Activated CD4-positive, alpha-beta T cell treated with anti-CD3 and anti-CD28 coated beads, Interleukin-2, amount 10 ng/mL, durations not matched to agents 7 days and 5 days (primary cell): Measurements from ENCODE around the gene SLC29A3. TPM values are rescaled to one million over a fixed set of nuclear protein-coding genes. Genes with fewer than 3 reads are reported as not detected.

ENCODE experiments used
- CTCF ChIA-PET: fragments of 350-600 bp; sonication (Branson Sonifier 250); formaldehyde crosslinking; loops from one replicate; lab custom pipeline; 2021; ENCODE audit warnings: antibody characterized with exemption; lab: Charles Lee
- POLR2A ChIA-PET: fragments of 350-600 bp; sonication (Branson Sonifier 250); formaldehyde crosslinking; loops from one replicate; lab custom pipeline; 2021; ENCODE audit warnings: antibody characterized with exemption; lab: Charles Lee
- DNase-seq: peaks from one replicate; pipeline ENCODE4 v3.0.0-alpha.2; 2020
- H3K27ac Mint-ChIP-seq: one replicate; pipeline ENCODE4 v1.8.0; 2021; ENCODE audit warnings: mild to moderate bottlenecking, moderate library complexity, mixed read lengths
- H3K27me3 Mint-ChIP-seq: one replicate; pipeline ENCODE4 v1.8.0; 2021; ENCODE audit warnings: mixed read lengths
- H3K36me3 Mint-ChIP-seq: one replicate; pipeline ENCODE4 v1.8.0; 2021; ENCODE audit warnings: low read depth, mixed read lengths
- H3K4me1 Mint-ChIP-seq: one replicate; pipeline ENCODE4 v1.8.0; 2021; ENCODE audit warnings: mixed read lengths
- H3K4me3 Mint-ChIP-seq: one replicate; pipeline ENCODE4 v1.8.0; 2021; ENCODE audit warnings: mild to moderate bottlenecking, moderate library complexity, mixed read lengths
- H3K9me3 Mint-ChIP-seq: one replicate; pipeline ENCODE4 v1.8.0; 2021; ENCODE audit warnings: mixed read lengths
- total RNA-seq, 2 experiments: library from RNA; stranded (reverse); gene quantifications; one replicate each; pipeline ENCODE4 v1.2.3, GENCODE V29; 2021

The SLC29A3 gene
- total RNA-seq, 2 experiments from 2014 or later: 2.4 to 3.4 TPM

DNA sequence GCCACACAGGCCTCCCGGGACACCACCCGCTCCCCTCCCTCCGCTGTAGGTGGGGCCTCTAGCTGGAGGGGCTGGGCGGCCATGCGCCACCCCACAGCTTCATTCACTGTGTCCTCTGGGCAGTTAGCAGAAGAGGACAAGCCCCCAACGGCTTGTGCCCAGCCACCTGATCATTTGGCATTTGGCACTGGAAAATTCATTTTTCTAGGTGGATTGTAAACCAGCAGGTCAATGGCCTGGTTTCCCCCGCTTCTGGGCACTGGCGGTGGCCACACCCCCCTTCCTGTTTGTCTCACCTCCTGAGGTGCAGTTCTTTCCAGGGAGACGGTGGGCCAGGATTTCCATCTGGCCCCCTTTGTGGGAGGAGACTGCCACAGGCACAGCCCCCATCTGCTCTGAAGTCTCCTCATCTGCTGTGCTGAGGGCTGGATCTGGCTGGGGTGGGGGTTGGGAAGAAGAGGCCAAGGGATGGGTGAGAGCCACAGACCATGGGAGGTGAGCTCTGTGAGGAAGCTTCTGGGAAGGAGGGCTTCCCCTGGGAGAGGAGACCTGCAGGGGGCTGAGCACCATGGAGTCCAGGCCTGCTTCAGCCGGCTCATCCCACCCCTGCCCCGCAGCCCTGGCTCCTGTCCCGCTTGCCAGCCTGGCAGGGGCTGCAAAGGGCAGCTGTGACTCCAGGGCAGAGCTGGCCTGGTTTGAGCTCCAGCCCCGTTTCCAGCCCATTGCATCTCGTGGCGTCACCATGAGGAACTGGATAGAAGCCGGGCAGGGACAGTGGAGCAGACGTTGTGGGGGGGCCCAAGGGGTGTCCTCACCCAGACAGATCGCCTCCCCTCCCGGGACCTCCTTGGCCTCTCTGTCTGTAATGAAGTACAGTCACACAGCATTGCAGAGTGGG, 40.1 kb upstream of the SLC29A3 start:
- POLR2A ChIA-PET: no interaction called here

DNA sequence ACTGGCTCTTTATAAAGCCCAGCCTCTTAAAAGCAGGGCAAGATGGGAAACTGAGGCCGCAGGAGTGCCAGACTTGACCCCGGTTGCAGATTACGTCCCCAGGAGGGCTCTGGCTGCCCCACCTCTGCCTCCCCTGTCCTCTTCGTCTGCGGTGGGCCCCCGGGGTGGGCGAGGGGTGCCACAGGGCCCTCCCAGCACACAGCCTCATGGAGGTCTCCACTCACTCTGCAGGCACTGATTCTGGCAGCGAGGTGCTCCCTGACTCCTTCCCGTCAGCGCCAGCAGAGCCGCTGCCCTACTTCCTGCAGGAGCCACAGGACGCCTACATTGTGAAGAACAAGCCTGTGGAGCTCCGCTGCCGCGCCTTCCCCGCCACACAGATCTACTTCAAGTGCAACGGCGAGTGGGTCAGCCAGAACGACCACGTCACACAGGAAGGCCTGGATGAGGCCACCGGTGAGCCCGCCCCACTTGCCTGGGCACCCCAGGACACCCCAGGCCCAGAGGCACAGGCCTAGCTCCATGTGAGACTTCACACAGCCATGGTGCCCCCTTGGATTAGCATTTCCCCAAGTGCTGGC, 39.4 kb upstream of the SLC29A3 start:
- no peak overlapping the region for H3K27ac Mint-ChIP-seq
- H3K9me3 Mint-ChIP-seq: no peaks in the 10 kb centered on the region
- DNase-seq: no peak
- H3K36me3 Mint-ChIP-seq: no peaks in the 10 kb centered on the region
- no peaks in the 10 kb centered on the region for H3K27me3 Mint-ChIP-seq
- ChIA-PET POLR2A (no interaction called here), CTCF (no interaction called here)
- H3K4me3 Mint-ChIP-seq: no peak overlapping the region
- H3K4me1 Mint-ChIP-seq: no peaks in the 10 kb centered on the region

More for the DNA sequence above, 40.1 kb upstream of the SLC29A3 start:
- no peaks in the 10 kb centered on the region for H3K9me3 Mint-ChIP-seq
- no peak overlapping the region for H3K27ac Mint-ChIP-seq
- CTCF ChIA-PET: no interaction called here
- no peaks in the 10 kb centered on the region for H3K36me3 Mint-ChIP-seq
- H3K4me3 Mint-ChIP-seq: no peak overlapping the region
- no peaks in the 10 kb centered on the region for H3K27me3 Mint-ChIP-seq
- no peaks in the 10 kb centered on the region for H3K4me1 Mint-ChIP-seq
- DNase-seq: no peak

DNA sequence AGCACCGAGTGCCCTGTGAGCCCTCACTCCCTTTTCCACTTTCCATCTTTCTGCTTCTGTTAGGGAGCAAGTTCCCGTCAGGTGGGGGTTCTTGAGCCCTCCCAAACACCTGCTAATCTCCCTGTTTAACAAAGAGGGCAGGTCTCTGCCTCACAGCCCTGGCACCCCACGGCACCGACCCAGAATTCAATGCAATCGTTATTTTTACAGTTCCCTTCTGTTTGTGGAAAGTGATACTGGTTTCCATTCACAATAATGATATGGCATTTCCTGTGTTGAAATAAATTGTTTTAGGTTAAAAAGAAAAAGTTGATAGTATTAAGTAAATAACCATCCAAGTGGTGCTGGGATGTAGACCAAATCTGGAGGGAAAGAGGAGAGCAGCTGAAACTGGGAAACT, 38.8 kb upstream of the SLC29A3 start:
- DNase-seq: no peak
- Mint-ChIP-seq H3K36me3 (no peaks in the 10 kb centered on the region), H3K4me1 (no peaks in the 10 kb centered on the region), H3K4me3 (no peak overlapping the region), H3K9me3 (no peaks in the 10 kb centered on the region), H3K27ac (no peak overlapping the region), H3K27me3 (no peaks in the 10 kb centered on the region)
- POLR2A ChIA-PET: no interaction called here
- CTCF ChIA-PET: no interaction called here

DNA sequence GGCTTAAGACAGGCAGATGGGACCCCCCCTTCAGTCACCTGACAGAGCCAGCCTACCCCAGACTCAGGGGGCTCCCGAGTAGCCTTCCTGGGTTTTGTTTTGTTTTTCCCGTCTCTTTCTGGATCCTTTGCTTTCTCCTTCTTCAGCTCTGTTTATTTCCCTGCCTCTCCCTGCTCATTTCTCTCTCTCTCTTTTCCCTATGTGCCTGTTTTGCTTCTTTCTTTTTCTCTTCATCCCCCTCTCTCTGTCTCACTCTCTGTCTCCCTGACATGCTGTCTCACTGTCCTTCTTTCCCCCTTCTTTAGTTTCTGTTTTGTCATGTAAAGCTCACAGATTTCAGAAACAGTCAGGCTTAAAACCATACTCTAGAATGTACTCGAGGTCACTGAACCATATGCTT, 38.2 kb upstream of the SLC29A3 start:
- no peak for DNase-seq
- CTCF ChIA-PET: no interaction called here
- Mint-ChIP-seq H3K36me3 (no peaks in the 10 kb centered on the region), H3K9me3 (no peaks in the 10 kb centered on the region), H3K27me3 (no peaks in the 10 kb centered on the region), H3K27ac (no peak overlapping the region), H3K4me3 (no peak overlapping the region), H3K4me1 (no peaks in the 10 kb centered on the region)
- POLR2A ChIA-PET: no interaction called here

DNA sequence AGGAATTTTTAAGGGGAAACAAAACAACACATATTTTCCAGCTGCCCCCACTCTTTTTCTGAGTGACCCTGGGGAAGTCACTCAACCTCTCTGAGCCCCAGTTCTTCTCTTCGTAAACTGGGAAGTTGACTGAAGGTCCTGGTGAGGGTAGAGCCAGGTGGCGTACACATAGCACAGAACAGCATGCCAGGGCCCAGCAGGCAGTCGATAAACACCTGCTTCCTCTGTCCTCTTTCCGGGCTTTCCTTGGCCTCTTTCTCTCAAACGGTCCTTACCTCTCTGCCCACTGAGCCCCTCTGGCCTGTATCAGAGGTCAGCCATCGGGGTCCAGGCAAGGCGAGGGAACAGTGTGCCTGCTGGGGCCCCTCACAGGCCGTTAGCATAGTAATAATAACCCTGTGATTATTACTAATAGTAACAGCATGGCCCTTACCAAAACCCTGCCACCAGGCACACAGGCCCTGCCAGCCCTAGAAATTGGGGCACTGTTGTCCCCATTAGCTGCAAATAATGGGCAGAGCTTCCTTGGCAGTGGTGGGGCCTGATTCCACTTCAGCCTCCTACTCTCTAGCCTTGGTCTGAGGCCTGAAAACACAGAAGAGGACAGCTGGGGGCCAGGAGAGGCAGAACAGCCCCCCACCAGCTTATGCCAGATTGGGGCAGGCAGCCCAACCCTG, 37.3 kb upstream of the SLC29A3 start:
- H3K27ac Mint-ChIP-seq: no peak overlapping the region
- ChIA-PET POLR2A (no interaction called here), CTCF (interaction anchor here (0.7 kb wide), 1 partner anchor 8 kb away, joined by 3 read pairs; no protein-coding TSS in a partner anchor)
- no peaks in the 10 kb centered on the region for H3K9me3 Mint-ChIP-seq
- DNase-seq: no peak
- no peaks in the 10 kb centered on the region for H3K4me1 Mint-ChIP-seq
- H3K4me3 Mint-ChIP-seq: no peak overlapping the region
- H3K36me3 Mint-ChIP-seq: no peaks in the 10 kb centered on the region
- no peaks in the 10 kb centered on the region for H3K27me3 Mint-ChIP-seq

DNA sequence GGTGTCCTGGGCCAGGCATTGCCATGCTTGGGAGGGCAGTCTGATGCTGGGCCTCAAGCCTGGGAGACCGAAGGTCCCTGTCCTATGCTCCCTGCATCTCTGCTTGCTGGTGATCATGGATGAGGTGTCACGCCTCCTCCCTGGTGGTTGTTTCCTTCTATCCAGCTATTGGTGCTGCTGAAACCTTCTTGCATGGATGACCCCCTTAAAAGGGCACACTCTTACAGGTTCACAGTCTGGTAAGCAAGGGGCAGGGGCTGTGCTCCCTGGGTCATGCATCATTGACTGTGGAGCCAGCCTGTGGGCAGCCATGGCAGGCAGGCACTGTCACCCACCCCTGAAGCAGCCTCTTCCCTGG, 36.8 kb upstream of the SLC29A3 start:
- ChIA-PET POLR2A (no interaction called here), CTCF (interaction anchor here (0.7 kb wide), 1 partner anchor 8 kb away, joined by 3 read pairs; no protein-coding TSS in a partner anchor)
- Mint-ChIP-seq H3K9me3 (no peaks in the 10 kb centered on the region), H3K4me1 (no peaks in the 10 kb centered on the region), H3K27me3 (no peaks in the 10 kb centered on the region), H3K27ac (no peak overlapping the region), H3K4me3 (no peak overlapping the region), H3K36me3 (no peaks in the 10 kb centered on the region)
- DNase-seq: no peak

DNA sequence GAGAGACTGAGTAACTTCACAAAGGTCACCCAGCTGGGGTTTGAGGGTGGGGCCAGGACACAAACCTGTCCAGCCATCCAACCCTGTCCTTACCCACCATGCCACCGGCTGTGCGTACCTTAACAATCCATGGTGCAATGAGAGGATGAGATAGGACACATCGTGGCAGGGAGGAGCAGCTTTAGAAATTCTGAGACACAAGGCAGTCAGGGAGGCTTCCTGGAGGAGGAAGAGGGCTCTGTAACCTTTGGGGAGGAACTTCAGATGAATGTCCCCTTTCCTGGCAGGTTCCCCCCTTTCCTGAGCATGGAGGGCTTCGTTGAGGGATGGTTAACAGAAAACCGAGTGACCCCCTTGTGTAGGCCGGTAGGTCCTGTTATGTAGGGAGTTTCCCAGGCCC, 35.6 kb upstream of the SLC29A3 start:
- Mint-ChIP-seq H3K27me3 (no peaks in the 10 kb centered on the region), H3K4me1 (no peaks in the 10 kb centered on the region), H3K27ac (no peak overlapping the region), H3K4me3 (no peak overlapping the region), H3K9me3 (no peaks in the 10 kb centered on the region), H3K36me3 (no peaks in the 10 kb centered on the region)
- ChIA-PET CTCF (interaction anchor here (0.7 kb wide), 1 partner anchor 340 kb away, joined by 4 read pairs; no protein-coding TSS in a partner anchor), POLR2A (no interaction called here)
- DNase-seq: no peak

DNA sequence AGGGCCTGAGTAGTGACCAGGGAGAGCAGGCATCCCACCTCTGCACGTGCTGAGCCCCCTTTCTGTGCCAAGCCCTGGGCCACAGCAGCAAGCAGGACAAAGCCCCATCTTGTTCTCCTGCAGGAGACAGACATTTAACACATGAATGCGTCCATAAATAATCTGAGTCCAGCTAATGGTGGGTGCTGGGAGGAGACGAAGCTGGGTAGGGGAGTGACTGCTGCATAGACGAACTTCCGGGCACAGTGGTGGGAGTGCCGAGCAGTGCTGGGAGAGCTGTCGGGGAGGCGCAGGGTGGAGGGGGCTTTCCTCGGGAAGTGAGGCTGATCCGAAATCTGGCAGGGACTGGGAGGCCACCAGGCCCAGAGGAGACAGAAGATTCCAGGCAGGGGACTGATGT, 35.2 kb upstream of the SLC29A3 start:
- POLR2A ChIA-PET: no interaction called here
- no peaks in the 10 kb centered on the region for H3K27me3 Mint-ChIP-seq
- H3K27ac Mint-ChIP-seq: no peak overlapping the region
- no peaks in the 10 kb centered on the region for H3K9me3 Mint-ChIP-seq
- no peak overlapping the region for H3K4me3 Mint-ChIP-seq
- CTCF ChIA-PET: interaction anchor here (3.5 kb wide), 1 partner anchor 13 kb away, joined by 13 read pairs; no protein-coding TSS in a partner anchor
- H3K4me1 Mint-ChIP-seq: no peaks in the 10 kb centered on the region
- H3K36me3 Mint-ChIP-seq: no peaks in the 10 kb centered on the region
- no peak for DNase-seq

DNA sequence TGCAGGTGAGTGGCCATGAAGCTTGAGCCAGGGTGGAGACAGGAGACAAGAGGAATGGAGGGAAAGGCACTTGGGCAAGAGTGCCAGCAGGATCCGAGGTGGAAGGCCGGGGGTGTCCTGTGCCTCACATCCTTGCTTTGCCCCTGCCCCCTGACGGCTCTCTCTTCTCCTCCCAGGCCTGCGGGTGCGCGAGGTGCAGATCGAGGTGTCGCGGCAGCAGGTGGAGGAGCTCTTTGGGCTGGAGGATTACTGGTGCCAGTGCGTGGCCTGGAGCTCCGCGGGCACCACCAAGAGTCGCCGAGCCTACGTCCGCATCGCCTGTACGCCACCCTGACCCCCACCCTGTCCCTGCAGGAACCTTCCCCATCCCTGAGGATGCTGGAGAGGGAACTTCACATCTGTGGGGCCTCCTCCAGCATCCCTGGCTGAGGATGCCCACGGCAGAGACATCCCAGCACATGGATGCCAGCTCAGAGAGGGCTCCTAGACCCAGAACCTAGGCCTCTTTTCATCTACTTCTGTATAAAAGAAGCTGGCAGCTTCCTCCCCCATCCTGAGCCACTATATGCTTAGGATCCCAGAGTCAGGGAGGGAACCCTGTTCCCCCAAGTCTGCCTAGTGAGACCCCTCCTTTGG, 34.4 kb upstream of the SLC29A3 start:
- ChIA-PET CTCF (interaction anchor here (0.6 to 3.5 kb wide), 4 partner anchors 9 to 351 kb away, joined by 3 to 13 read pairs (median 4); no protein-coding TSS in a partner anchor), POLR2A (no interaction called here)
- DNase-seq: no peak
- H3K4me3 Mint-ChIP-seq: no peak overlapping the region
- H3K9me3 Mint-ChIP-seq: no peaks in the 10 kb centered on the region
- H3K27me3 Mint-ChIP-seq: no peaks in the 10 kb centered on the region
- H3K27ac Mint-ChIP-seq: no peak overlapping the region
- no peaks in the 10 kb centered on the region for H3K36me3 Mint-ChIP-seq
- H3K4me1 Mint-ChIP-seq: no peaks in the 10 kb centered on the region

DNA sequence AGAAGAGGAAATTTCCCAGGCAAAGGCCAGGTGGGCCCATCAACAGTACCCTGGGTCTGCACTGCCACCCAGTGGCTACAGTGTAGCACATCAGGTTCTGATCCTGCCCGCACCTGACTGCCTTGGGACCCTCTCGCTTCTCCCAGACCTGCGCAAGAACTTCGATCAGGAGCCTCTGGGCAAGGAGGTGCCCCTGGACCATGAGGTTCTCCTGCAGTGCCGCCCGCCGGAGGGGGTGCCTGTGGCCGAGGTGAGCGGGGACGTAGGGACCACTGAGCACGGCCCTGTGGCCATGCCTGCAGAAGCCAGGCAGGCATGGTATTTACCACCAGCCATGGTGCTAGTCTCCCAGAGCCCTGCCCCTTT, 33.9 kb upstream of the SLC29A3 start:
- ChIA-PET POLR2A (no interaction called here), CTCF (interaction anchor here (1.1 to 3.5 kb wide), 3 partner anchors 9 to 14 kb away, joined by 3 to 13 read pairs (median 5); no protein-coding TSS in a partner anchor)
- Mint-ChIP-seq H3K36me3 (no peaks in the 10 kb centered on the region), H3K9me3 (no peaks in the 10 kb centered on the region), H3K27me3 (no peaks in the 10 kb centered on the region), H3K4me3 (no peak overlapping the region), H3K27ac (no peak overlapping the region), H3K4me1 (no peaks in the 10 kb centered on the region)
- DNase-seq: peak; percentile 31

DNA sequence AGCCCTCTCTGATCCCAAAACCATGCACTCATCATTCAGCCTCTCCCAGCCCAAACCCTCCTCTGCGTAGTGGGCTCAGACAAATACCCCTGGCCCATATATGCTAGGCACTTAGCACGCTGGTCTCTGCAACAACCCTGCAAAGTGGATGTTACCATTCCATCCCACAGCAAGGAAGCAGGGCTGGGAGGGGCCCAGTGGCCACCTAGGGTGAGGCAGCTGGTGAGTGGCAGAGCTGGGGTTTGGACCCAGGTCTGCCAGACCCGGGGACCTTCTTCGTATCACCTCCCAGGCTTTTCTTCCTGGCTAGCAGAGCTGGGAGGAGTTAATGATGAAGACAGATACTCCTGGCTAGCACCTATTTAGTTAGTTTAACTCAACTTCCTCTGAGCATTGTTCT, 33.1 kb upstream of the SLC29A3 start:
- Mint-ChIP-seq H3K4me3 (no peak overlapping the region), H3K4me1 (no peaks in the 10 kb centered on the region), H3K27me3 (no peaks in the 10 kb centered on the region), H3K27ac (no peak overlapping the region), H3K36me3 (no peaks in the 10 kb centered on the region), H3K9me3 (no peaks in the 10 kb centered on the region)
- DNase-seq: no peak
- CTCF ChIA-PET: interaction anchor here (1.1 to 3.5 kb wide), 3 partner anchors 8 to 15 kb away, joined by 3 to 13 read pairs (median 5); no protein-coding TSS in a partner anchor
- POLR2A ChIA-PET: no interaction called here

DNA sequence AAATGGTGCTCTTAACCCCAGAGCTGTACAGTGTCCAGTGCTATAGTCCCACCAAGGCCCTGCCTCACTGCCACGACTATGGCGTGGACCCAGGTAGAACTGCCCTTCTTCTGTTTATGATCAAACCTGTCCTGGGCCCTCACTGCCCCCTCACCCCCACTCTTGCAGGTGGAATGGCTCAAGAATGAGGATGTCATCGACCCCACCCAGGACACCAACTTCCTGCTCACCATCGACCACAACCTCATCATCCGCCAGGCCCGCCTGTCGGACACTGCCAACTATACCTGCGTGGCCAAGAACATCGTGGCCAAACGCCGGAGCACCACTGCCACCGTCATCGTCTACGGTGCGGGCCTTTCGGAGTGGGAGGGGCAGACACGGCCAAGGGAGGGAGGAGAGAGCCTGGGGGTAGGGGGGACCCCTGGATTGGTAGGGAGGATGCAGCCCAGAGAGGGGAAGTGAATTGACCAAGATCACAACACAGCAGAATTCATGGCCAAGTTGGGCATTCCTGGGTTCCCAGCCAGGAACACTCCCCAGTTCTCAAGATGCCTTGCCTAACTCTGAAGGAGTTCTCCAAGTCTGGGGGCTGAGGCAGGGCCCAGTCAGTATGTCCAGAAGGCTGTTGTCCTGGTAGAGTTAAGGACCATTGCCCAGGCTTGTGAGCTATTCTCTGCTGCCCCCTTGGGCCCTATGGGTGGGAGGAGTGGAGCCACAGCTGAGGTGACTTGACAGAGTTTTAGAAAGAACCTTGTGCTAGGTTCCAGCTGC, 32.4 kb upstream of the SLC29A3 start:
- H3K27me3 Mint-ChIP-seq: no peaks in the 10 kb centered on the region
- H3K4me3 Mint-ChIP-seq: no peak overlapping the region
- ChIA-PET CTCF (interaction anchor here (1.3 to 3.5 kb wide), 2 partner anchors 9 to 16 kb away, joined by 3 to 13 read pairs; no protein-coding TSS in a partner anchor), POLR2A (no interaction called here)
- H3K36me3 Mint-ChIP-seq: no peaks in the 10 kb centered on the region
- H3K9me3 Mint-ChIP-seq: no peaks in the 10 kb centered on the region
- no peak for DNase-seq
- no peaks in the 10 kb centered on the region for H3K4me1 Mint-ChIP-seq
- no peak overlapping the region for H3K27ac Mint-ChIP-seq
